GM12874 (cell line): ENCODE results near the gene HID1.

ENCODE experiments used
- CTCF ChIP-seq: IDR thresholded peaks from 2 replicates; pipeline ENCODE4 v1.5.1; 2011; ENCODE audit warnings: low read depth, mild to moderate bottlenecking, control low read depth, low read length, moderate library complexity; ENCODE audit not compliant: insufficient read depth

HID1 gene

GRCh38 chr17:74924250-74924948 is 48.2 kb downstream of the HID1 start, which contains the start of gene OTOP2:
TSS of gene OTOP2 (plus strand) at chr17:74924273. CDS start at chr17:74924633, 360 bp downstream.
- no peak for TF ChIP-seq CTCF

DNA sequence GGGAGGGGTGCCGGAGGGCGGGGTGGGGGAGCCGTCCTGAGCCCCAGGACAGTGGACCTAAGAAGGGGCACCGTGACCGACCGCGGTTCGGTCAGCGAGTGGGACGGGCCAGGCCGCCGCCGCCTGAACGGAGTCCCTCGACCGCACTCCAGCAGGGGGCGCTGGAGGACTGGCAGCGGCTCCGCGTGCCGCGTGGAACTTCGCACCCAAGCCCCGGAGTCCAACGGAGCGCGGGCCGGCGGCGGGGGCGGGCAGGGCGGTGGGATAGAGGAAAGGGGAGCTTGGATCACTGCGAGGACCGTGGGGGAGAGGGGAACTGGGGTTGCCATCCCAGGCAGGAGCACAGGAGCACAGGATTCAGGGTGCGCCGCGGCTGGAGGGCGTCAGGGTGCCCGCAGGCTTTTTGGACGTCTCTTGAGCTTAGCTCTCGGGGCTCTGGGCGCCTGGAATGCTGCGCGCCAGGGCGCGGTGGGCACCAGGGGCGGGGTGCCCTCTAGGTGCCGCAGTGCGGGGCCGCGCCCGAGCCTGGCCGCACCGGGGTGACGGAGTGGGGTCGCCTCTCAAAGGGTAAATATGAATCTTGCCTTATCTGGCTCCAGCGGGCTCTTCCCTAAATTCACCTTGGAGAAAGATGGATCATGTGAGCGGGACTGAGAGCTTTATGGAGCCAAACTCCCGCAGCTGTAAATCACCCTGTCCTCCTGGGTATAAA is 48.9 kb downstream of the HID1 start:
- TF ChIP-seq CTCF = peak; percentile 96

GRCh38 chr17:74922694-74923537 is 49.6 kb downstream of the HID1 start, which contains the start of gene USH1G:
TSS of gene USH1G (minus strand) at chr17:74923255. CDS start at chr17:74923073, 182 bp downstream.
- TF ChIP-seq CTCF = no peak

GRCh38 chr17:74922172-74922571 is 50.4 kb downstream of the HID1 start:
- no peak for TF ChIP-seq CTCF

DNA sequence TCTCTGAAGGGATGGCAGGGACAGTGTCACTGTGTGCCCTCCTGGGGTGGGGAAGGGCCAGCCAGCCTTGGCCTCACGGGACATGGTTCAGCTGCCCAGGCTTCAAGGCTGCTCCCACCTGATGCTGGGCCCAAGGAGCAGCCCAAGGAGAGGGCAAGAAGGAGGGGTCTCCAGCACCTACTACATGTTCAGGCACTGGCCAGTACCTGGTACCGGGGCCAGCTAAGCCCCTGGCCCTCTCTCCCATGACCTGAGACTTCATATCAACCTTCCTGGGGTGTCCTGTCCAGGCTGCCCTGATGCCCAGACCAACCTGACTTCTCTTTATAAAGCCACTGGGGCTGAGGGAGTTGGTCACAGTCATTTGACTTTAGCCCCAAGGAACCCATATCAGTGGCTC is 50.8 kb downstream of the HID1 start:
- TF ChIP-seq CTCF = no peak

DNA sequence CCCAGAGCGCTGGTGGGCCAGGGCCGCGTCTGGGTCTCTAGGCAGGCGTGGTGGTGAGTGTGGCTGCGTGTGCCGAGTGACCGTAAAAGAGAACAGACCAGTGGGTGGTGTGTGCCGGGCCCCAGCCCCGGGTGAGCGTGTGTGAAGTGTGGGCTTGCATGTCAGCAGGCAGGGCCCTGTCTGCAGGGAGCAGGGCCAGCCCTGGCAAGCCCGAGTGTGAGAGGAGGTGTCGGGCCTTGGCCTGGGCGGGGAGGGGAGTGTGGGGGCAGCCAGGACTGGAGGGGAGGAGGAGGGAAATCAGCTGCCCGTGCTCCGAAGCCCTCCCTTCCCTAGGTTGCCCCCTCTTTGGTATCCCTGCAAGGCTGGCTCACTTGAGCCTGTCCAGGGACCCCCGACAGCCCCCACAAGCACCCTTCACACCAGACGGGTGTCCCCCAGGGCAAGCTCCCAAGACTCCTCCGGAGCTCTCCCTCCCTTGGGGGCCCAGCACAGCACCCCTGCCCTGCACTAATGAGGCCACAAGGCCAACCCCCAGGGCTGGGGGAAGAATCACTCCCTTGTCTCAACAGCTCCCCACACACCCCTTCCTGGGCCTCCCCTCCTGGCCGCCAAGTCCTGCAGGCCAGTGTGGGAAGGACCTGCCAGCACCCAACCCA is 51.4 kb downstream of the HID1 start:
- TF ChIP-seq CTCF = no peak
